DMS153 treated with DMSO at 0.1 percent for 48 hours (cell line): Measurements from ENCODE around the gene MDK.
A peak's percentile ranks its signal among the peaks of the same experiment; 100 is the strongest.

Experiments
- DNase-seq: peaks from one replicate; lab custom pipeline; 2025; ENCODE audit not compliant: unreplicated experiment; lab: John Stamatoyannopoulos, UW

MDK gene, protein sequence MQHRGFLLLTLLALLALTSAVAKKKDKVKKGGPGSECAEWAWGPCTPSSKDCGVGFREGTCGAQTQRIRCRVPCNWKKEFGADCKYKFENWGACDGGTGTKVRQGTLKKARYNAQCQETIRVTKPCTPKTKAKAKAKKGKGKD

DNA sequence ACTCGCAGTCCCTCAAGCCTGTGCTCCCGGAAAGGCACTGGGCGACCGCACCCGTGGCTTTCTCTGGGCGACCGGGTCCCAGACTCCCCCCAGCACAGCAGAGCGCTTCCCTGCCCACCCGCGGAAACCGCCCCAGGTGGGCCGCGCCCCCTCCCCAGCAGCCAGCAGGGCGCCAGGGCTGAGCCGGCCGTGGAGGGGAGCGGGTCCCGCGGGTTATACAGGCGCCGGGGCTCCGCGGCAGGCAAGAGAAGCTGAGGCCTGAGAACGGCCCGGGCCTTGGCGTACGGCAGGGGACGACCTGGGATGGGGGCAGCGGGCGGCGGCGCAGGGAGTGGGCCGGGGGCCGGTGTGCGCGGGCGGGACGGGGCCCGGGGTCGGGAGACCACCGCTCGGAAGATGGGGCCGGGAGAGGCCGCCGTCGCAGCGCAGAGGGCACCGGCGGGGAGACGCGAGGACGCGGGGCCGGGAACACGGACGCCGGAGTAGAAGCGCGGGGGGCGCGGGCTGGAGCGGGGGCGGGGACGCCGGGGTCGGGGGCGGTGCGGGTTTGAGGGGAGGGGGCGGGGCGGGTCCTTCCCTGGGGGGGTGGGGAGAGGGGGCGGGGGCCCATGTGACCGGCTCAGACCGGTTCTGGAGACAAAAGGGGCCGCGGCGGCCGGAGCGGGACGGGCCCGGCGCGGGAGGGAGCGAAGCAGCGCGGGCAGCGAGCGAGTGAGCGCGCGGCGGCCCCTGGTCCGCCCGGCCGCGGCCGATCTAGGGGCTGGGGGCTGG is at the start of gene MDK:
MDK (plus strand) TSS at position 622 of the 771 bp plus-strand sequence. CDS start 389 bp downstream, outside the sequence.
- no peak for DNase-seq

DNA sequence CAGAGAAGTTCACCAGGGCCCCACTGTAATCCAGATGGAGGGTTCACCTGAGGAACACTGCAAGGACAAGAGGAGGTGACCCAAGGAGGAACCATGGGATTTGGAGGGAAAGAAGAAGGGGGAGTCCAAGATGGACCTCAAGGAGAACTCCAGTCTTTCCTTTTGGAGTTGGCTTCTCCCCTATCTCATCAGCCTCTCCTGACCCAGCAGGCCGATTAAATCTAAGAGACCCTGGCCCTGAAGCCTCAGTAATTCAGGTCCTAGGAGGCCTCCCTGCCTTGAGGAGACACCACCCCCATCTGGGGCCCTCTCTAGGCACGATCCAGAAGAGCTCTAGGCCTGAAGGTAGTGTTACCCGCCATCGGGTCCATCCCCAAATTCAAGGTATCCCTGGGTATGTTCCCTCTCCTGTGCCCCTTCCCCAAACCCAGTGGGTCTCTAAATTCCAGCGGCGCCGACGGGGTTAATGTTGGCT is 49.3 kb upstream of the MDK start:
- no peak for DNase-seq

DNA sequence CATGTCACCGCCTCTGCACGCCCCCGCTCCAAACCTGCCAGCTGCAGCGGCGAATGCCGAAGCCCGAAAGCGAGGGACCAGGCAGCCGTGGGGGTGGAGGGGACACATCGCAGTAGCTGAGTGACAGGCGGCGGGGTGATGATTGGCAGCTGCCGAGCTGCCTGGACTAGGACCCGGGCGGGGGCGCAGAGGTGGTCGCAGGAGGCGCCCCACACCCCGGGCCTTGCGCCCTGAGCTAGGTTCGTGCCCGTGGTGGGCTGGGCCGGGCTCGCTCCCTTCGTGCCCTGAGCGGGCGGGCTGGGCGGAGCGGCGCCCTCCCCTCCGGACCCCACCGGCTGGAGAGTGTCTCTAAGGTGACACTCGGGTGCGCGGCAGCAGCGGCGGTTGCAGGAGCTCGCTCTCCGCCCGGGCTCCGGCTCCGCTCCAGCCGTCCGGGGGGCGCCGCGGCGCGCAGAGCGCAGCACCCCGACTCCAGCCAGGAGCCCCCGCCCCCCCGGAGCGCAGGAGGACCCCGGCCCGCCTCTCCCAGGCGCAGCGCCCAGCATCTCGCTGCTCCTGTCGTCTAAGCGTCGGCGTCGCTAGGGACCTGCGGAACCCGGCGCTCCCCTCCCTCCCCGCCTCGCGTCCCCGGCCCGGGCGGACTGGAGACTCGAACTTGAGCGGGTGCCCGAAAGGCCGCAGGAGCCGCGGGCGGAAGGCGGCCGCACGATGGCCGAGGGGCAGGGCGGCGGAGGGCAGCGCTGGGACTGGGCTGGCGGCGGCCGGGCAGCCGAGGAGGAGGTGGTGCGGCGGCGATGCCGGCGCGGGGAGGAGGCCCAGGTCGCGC is 48.7 kb upstream of the MDK start:
- no peak for DNase-seq

DNA sequence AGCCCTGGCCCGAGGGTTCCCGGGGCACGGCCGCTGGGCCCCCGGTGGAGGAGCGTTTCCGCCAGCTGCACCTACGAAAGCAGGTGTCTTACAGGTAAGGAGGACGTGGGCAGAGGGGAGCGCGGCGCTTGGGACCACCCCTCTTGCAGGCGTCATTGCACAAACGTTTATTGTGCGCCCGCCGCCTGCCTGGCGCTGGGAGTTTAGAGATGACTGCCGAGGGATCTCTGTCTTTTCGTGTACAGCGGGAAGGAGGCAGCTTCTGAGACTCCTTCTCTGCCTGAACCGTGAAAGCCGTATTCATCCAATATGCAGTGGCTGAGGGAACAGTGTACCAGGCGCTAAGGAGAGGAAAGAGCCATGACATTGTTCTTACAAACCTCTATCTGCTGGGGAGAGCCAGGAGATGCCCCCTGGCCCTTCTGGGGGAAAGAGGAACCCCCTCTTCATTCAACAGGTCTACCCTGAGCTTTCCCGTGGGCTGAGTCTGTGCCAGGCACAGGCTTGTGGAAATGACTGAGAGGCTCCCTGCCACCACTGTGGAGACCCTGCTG is 48.0 kb upstream of the MDK start:
- no peak for DNase-seq

DNA sequence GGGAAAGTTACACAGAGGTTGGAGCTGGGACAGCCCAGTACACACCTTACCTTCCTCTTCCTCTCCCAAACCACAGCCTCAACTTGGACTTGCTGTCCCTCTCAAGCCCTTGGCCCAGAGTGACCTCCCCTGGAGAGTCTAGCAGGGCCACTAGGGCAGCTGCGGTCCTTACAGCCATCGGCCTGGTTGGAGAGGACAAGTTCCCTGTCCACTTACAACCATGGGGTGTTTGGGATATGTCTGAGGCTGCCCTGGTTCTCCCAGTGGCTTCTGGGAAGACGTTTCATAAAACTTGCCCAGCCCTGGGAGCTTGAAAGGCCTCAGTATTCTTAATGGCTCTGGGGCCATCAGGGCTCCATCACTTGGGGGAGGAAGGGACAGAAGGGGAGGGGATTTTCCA is 47.3 kb upstream of the MDK start:
- no peak for DNase-seq

DNA sequence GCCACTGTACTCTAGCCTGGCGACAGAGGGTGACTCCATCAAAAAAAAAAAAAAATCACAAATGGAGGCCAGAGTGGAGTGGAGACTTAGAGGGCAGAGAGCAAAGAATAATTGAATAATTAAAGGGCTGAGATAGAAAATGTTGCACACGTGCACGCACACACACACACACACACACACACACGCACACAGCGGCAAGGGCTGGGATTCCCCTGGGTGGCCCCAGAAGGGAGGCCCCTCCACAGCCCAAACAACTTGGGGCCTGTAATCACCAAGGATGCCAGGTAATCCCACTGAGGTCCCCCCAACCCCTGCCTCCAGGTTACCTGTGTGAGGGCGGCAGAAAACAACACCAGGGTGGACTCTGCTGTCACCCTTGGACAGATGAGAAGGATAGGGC is 46.2 kb upstream of the MDK start:
- DNase-seq, result no peak

DNA sequence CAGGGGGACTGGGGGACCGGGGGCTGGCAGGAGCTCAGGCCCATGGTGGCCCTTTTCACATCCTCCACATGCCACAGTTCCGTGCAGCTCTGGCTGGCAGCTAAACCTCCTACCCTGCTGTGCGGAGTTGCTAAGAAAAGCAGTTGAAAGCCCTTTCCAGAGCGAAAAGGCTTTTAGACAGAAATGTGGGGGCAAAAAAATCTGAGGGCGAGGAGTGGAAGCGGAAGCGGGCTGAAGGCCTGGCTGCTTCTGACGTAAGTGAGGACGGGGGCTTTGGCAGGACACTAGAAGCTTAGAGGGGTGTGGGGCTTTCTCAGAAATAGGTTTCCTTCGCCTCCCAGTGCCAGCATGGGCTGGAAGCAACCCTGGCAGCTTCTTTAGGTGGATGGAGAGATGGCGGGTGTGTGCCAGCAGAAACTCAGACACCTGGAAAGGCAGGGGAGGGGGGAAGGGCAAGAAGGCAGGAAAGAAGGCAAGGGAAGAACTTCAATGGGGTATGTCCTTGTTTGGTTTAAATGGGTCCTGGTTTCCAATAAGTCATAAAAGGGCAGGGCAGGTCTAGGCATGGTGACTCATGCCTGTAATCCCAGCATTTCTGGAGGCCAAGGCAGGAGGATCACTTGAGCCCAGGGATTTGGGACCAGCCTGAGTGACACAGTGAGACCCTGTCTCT is 45.4 kb upstream of the MDK start:
- DNase-seq, result no peak

DNA sequence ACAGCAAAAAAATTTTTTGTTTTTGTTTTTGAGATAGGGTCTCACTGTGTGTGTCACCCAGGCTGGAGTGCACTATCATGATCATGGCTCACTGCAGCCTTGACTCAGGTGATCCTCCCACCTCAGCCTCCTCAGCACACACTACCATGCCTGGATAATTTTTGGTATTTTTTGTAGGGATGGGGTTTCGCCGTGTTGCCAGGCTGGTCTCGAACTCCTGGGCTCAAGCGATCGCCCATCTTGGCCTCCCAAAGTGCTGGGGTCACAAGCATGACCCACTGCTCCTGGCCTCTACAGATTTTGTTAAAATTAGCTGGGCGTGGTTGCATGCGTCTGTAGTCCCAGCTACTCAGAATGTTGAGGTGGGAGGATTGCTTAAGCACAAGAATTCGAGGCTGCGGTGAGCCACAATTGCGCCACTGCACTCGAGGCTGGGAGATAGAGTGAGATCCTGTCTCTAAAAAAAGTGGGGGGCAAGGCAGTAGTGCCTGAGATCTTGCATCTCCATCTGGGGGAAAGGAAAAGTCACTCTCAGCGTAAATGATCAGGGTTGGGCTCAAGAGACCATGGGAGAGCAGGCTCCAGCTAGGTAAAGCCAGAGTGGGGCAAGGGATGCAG is 44.8 kb upstream of the MDK start:
- no peak for DNase-seq

DNA sequence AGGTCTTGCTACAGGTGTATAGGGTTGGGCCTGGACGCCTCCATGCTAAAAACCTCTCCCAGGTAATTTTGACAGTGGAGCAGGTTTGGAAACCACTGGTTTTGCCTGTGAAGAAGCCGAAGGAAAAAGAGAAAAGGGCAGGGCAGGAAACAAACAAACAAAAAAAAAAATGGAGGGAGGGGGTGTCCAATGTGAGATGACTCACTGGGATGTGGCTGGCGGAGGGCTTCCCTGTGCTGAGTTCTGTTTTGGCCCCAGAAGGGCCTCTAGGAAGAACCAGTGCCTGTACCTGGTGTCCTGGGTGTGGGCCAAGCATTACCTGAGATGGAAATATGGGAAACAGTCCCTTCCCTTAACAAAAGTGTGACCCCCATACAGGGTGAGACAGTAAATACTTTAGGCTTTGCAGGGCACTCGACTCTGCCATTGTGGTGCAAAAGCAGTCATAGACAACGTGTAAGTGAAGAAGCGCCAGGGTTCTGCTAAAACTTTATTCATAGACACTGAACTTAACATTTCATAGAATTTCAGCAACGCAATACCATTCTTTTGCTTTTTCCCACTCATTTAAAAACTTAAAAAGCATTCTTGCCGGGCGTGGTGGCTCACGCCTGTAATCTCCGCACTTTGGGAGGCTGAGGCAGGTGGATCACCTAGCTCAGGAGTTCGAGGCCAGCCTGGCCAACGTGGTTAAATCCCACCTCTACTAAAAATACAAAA is 43.7 kb upstream of the MDK start:
- DNase-seq, result no peak

DNA sequence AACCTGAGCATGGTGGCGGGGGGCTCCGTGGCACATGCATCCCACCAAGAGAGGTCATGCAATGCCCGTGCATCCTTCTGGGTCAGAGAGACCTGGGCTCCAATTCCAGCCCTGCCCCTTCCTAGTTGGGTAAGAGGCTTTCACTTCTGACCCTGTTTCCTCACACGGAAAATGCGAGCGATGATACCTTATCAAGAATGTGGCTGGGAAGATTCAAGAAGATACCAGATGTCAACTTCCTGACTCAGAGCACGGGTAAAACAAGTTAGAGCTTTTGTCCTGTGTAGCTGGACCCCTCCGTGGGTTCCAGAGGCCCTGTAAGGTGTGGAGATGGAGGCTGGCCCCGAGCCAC is 42.9 kb upstream of the MDK start:
- DNase-seq, result no peak

DNA sequence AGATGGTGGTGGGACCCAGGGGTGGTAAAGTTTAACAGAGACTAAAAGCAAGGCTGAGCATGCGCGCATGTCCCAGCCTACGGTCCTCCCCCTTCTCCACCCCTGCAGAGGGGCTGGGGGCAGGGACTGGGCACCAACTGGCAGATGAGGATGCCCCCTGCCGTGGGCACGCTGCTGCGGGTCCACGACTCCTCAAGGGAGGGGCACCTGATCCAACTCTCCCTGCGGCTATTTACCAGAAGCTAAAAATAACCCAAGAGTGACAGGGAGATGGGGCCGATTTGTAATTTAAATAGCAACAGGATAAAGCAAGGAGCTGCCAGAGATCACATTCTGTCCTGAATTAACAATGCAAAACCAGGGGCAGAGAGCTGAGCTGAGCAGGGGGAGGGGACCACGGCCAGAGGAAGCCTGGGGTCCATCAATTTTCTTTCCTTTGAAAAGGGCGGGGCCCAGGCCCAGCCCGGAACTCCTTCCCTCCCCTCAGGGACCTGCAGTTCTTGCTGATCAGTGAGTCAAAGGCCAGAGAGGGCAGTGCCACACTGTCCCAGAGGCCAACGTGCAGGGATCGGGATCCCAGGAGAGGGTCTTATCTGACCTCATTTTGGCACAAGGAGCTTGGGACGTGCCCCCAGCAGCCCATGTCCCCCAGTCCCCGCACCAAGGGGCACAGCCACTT is 42.3 kb upstream of the MDK start:
- peak; percentile 82 for DNase-seq

DNA sequence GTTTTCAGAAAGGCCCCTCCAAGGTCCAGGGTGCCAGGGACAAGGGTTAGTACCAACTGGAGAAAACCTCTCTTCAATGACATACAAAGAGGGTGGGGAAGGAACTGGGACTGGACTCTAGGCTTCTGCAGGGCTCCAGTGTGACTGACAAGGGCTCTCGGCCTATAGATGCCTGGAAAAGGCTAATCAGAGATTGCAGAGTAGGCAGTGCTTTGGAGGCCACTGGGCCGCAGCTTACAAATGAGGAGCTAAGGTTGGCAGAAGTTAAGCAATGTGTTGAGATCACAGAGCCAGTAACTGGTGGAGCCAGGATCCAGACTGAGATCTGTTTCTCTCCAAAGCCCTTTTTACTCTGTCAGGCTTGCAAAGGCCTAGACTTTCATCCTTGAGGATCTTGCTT is 41.7 kb upstream of the MDK start:
- DNase-seq, result no peak

DNA sequence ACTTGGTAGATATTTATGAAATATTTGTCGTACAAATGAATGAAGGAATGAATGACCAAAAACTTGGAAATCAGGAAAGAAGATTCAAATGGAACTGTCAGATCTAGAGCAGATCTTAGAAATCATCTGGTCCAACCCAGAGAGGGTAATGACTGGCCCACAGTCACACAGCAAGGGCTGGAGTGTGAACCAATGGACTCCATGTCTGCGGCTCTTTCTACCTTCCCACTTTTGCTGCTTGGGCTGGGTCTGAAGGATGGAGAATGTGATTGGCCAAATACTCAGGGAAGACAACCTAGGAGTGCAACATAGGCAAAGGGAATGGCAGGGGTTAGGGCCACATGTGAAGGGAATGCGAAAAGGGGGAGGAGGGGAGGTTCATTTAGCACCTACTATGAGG is 40.0 kb upstream of the MDK start:
- DNase-seq, result no peak

DNA sequence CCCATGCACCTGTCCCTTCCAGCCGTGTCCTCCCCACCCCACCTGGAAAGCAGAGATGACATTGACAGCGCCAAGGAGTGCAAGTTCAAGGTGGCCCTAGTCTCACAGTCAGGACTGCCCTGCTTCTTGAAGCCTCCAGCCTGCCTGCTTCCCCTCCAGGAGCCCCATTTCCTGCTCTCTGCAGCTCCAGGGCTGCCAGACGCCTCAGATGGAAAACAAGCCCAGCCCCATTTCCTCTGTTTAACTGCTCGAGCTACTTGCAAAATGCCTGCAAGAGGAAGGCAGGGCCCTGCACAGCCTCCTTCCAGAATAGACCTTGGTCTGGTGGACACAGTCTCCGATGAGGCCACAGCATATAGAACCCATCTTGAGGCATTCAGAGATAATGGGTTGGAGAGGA is 39.2 kb upstream of the MDK start:
- DNase-seq, result no peak

DNA sequence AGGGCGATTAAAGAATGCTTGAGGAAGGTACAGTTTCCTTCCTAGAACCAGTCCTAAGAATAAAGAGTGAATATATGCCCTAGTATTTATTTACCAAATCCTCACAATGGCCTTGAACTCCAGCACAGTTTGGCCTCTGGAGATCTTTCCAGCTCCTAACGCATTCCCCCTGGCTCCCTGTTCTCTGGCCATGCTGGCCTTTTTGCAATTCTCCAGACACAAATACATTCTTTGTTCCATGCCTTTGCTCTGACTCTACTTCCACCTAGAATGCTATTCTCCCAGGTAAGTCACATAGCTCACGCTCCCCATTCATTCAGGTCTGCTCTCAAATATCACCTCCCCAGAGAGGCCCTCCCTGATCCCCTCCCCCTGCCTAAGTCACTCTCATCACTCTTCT is 37.9 kb upstream of the MDK start:
- no peak for DNase-seq

DNA sequence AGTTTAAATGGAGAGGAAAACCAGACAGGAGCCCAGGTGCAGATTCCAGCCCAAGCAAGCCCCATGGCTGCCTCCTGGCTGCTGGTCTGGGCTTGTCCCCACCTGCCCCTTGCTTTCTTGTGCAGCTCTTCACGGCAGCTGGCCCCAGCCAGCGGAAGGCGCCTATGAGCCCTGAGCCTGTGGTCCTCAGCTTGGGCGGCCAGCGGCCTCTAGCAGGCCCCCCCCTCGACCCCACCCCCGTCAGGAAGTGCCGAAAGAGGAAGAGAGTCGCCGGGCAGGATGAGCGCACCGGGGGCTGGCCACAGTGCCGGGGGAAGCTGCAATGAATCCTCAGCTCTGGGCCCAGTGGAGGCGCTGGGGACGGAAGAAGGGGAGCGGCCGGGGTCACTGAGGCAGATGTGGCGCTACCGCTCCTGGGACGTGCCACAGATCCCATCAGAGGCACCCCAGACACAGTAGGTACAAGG is 36.3 kb upstream of the MDK start:
- DNase-seq, result peak; percentile 75

DNA sequence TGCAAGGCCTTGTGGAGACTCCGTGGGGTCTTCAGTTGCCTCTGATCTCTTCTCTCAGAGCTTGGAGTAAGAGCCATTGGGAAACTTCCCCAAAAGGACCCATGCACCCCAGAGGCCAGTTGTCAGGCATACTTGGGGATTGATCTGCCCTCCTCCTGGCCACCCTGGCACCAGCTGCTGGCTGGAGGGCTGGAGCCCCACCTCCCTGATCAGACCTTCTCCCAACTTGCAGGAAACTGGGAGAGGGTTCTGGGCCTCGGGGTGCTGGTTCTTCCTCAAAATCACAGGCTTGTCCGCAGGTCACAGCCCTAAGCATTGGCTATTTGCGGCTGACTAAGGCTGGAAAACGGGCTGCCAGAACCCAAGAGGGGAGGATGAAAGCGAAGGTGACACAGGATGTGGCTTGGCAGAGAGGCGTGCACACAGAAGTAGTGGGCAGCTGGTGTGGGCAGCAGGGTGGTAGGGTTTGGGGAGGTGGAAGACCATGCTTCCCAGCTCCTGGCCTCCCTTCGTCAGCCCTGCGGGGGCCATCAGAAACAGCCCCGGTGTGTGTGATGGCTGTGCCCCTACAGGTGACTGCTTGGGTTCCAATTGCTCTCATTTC is 35.5 kb upstream of the MDK start:
- DNase-seq, result no peak

DNA sequence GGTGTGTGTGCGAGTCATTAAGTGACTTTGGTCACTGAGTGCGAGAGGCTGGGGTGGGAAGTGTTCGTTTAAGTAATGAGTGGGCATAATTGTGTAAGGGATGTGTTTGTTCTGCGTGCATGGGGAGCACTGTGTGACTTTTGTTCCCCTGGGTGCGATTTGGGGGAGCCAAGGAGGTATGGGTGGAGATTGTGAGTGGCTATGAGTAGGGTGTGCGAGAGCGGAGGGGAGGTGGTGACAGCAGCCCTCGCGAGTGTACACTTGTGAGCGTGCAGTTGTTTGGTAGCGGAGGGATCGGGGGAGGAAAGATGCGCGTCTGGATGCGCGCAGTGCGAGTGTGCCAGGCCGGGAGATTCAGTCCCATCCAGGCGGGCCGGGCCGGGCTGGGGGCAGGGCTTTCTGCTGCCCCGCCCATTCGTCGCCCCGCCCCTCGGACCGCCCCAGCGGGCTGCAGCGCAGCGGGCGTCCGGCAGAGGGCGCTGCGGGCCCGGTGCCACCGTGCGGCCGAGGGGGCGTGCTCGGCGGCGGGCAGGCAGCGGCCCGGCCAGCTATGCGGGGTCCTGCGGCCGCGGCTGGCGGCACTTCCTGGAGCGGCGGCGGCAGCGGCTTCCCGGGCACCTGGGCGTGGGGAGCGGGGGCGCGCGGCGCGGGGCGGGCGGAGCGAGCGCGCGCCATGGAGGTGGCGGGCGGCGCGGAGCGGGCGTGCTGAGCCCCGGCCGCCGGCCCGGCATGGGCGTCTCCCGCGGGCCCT is 34.4 kb upstream of the MDK start, which contains the start of gene DGKZ:
DGKZ (plus strand) TSS at position 578 of the 751 bp plus-strand sequence. CDS start 197 bp downstream, outside the sequence.
- peak; percentile 54 for DNase-seq
